ENCODE data around the gene SPATA31C2.
"Not testable (repeated sequence)": the region's sequence is repeated elsewhere in the genome, so short reads cannot be mapped to it uniquely, and the experiment has no call there.

Gene SPATA31C2

GRCh38 chr9:88138375-88138774 lies at the start of gene SPATA31C2:
TSS of gene SPATA31C2 (minus strand) at chr9:88138475. CDS start at chr9:88138446, 29 bp downstream.
- not testable (repeated sequence) for DNase-seq

GRCh38 chr9:88187631-88188030 lies 49.4 kb upstream of the SPATA31C2 start:
- no peak for DNase-seq

GRCh38 chr9:88186495-88187110 lies 48.3 kb upstream of the SPATA31C2 start:
- DNase-seq = no peak

GRCh38 chr9:88184976-88185375 lies 46.7 kb upstream of the SPATA31C2 start:
- no peak for DNase-seq

- DNase-seq = no peak
These were observed 45.7 kb upstream of the SPATA31C2 start for GRCh38 chr9:88183798-88184495.

GRCh38 chr9:88182501-88182900 lies 44.2 kb upstream of the SPATA31C2 start:
- no peak for DNase-seq

DNA sequence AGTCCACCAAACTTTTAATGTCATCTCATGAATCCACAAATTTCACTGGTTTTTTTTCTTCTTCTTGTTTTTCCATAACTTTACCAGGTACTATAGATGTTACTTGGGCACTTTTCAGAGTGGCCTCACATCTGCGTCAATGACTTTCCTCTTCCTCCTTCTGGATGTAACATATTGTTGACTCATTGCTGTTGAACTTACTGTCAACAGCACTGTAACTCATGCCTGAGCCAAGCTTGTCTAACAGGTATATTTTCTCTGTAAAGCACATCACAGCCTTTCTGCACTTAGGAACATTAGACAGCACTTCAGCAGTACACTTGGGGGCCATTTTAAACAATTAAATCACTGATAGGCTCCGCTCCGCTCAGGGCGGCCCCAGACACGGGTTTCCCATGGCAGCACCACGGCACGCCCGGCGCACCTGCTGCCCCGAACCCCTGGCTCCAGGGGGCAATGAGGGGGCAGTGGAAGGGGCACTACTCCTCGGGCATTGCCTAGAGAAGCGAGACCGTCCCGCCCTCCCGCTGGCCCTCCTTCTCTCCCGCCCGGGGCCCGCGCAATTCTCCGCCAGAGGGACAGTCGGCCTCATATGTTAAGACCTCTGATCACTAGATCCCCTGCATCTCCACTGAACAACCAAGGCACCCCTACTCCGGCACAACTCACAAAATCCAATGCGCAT lies 41.9 kb upstream of the SPATA31C2 start:
- DNase-seq = no peak

- DNase-seq = no peak
These were observed 40.8 kb upstream of the SPATA31C2 start for GRCh38 chr9:88179062-88179521.

DNA sequence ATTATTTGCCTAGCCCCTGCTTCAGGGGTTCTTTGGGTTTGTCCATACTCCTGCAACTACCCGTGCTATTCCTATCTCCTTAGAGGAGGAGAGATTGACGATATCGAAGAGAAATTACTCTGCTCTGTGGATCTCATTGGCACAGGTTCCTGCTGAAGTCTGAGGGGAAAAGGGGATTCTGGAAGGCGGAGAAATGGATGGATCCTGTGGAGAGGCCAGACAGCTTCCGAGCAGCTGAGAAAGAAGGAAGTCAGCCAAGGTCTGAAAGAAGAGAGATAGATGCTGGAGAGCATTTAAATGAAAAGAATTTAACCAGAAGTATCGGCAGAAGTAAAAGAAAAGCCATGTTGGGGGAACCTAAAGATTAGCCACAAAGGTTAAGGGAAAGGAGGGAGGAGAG lies 40.4 kb upstream of the SPATA31C2 start:
- DNase-seq = no peak

GRCh38 chr9:88177371-88177770 lies 39.1 kb upstream of the SPATA31C2 start:
- DNase-seq = no peak

DNA sequence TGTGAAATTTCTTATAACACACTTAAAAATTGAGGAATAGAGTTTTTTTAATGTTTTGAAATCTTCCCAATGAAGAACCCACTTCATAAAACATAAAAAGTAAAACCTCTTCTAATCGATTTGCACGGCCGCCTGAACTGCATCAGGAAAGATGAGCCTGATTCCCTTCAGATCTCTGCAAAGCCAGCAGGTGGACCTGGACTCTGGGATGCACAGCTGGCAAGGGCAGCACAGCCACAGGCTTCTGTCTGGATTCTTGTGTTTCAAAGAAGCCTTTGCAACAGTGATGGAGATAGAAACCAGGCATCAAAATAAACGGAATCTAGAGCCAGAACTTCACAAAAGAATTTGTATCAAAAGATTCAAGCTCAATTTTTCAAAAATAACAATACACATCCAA lies 36.0 kb upstream of the SPATA31C2 start:
- no peak for DNase-seq

DNA sequence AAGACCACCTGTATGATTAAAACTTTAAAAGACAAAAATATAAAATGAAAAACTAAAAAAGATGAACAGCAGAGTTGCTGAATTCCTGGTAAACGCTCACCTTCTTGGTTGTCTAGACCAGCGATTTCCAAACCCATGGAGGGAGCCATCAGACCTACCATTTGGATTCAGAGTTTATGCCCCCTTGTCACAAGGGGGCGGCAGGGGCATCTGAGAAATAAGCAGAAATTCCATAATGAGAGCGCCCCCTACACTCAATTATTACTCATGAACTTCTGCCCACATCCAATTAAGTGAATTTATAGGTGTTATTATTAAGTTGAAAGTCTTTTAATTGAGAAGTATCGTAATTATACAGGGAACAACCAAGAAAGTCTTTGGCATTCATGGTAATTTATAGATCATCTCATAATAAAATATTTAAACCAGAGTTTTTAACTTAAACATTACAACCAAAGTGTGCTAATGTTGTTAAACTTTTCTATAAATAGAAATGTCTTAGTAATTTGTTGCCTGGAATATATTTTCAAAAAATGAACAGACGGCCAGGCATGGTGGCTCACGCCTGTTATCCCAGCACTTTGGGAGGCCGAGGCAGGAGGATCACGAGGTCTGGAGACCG lies 35.2 kb upstream of the SPATA31C2 start:
- peak; percentile 32 for DNase-seq

GRCh38 chr9:88169700-88170099 lies 31.4 kb upstream of the SPATA31C2 start:
- no peak for DNase-seq

DNA sequence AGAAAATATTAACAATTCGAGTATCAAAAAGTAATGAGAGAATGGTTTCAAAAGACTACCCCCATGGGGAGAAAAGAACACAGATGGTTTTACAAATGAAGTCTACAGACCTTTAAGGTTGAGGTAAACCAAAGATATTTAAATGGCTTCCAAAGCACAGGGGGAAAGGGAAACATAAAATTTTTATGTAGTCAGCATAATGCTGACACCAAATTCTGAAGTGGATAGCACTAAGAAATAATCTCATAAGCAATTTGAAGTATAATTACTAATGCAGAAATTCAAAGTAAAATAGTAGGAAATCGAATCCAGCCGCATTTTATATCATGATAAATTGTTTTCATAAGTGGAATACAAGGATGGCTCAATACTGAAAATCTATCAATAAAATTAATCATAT lies 30.3 kb upstream of the SPATA31C2 start:
- DNase-seq = no peak

DNA sequence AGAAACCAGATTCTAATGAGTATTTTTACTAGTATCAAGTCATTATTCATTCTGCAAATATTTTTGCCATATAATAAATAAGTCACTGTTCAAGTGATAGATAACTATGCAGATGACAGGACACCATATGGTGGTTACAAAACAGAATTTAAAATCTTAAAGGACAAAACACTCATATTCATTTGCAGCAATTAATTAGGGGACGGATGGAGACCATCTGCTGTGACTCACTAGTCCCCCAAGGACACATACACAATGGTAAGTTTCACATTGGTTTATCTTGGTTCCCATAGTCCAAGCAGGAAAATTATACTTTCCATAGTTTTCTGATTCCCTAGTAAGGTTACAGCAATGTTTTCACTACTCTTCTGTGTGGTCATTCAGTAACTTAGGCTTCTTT lies 28.4 kb upstream of the SPATA31C2 start:
- DNase-seq = no peak

DNA sequence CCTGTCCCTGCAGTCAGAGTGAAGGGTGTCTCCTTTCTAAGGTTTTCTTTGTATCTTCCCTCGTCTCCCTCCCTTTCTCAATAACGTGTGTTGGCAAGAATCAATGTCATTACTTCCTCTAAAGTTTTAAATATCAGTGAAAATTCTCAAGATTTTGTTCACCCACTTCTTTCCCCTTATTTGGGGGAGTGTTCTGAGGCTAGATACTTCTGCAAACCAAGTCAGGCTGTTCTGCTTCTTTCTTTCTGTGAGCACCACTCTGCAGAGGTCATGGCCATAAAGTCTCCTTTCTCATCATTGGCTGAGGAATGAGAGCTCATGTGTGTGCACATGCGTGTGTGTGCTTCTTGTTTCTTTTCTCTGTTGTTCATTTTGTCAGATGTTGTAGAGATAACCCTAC lies 26.6 kb upstream of the SPATA31C2 start:
- no peak for DNase-seq

- DNase-seq = no peak
These were observed 22.9 kb upstream of the SPATA31C2 start for GRCh38 chr9:88161144-88161543.

GRCh38 chr9:88143957-88144625 lies 5.8 kb upstream of the SPATA31C2 start:
- no peak for DNase-seq

GRCh38 chr9:88143179-88143578 lies 4.9 kb upstream of the SPATA31C2 start:
- no peak for DNase-seq

DNA sequence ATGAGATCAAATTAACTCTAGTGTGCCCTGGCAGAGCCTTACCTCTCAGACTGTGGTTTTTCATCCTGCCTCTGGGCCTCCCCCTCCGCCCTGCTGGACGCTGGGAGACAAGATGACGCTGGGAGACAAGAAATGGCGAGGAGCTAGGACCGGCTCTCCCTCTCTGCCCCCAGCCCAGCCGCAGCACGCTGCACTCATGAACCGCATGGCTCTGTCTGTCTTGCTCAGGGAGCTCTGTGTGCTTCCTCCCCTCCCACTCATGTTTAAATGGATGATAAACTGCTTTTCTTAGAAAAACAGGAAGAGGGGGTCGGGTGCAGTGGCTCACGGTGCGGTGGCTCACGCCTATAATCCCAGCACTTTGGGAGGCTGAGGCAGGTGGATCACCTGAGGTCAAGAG lies 4.7 kb downstream of the SPATA31C2 start:
- DNase-seq = not testable (repeated sequence)

DNA sequence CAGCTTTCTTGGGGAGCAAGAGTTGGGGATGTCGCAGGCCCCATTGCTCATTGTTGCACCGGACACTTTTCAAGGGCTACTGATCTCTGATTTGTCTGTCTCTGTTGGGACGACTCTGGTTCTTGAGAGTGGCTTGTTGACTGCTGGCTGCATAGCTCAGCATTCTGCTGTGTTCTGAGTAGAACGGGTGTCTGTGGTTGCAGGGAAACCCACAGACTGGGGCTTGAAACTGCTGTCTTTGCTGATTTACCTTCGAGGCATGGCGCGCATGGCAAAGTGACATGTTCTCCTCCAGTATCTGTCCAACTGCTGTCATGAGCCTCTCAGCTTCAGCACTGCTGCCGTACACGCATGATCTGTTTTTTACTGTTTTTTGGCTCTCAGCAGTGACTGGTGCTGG lies 8.7 kb downstream of the SPATA31C2 start:
- DNase-seq = not testable (repeated sequence)

- not testable (repeated sequence) for DNase-seq
These were observed 10.5 kb downstream of the SPATA31C2 start for GRCh38 chr9:88127700-88128300.

- DNase-seq = not testable (repeated sequence)
These were observed 14.9 kb downstream of the SPATA31C2 start for GRCh38 chr9:88123413-88123812.

All from activated T-cell treated with anti-CD3 and anti-CD28 coated beads for 4 hours (primary cell).